GM12873 (cell line): ENCODE data around the gene INAVA.

Experiments
- CTCF ChIP-seq: IDR thresholded peaks from 2 replicates; pipeline ENCODE4 v1.5.1; 2012; ENCODE audit warnings: low read depth, mild to moderate bottlenecking, moderate library complexity, low read length, control low read depth; ENCODE audit not compliant: insufficient read depth; ENCODE audit errors: missing control alignments

The INAVA gene

GRCh38 chr1:200877839-200878551 lies 16.7 kb upstream of the INAVA start:
- TF ChIP-seq CTCF, result no peak

- TF ChIP-seq CTCF, result no peak
Measured at GRCh38 chr1:200880212-200880611, 14.5 kb upstream of the INAVA start.

- TF ChIP-seq CTCF, result no peak
Measured at GRCh38 chr1:200883118-200883517, 11.6 kb upstream of the INAVA start.

GRCh38 chr1:200885623-200886402 lies 8.9 kb upstream of the INAVA start:
- no peak for TF ChIP-seq CTCF

- TF ChIP-seq CTCF, result no peak
Measured at GRCh38 chr1:200886594-200886993, 8.1 kb upstream of the INAVA start.

- no peak for TF ChIP-seq CTCF
Measured at GRCh38 chr1:200887036-200887435, 7.7 kb upstream of the INAVA start.

- TF ChIP-seq CTCF, result no peak
Measured at GRCh38 chr1:200887772-200888348, 6.8 kb upstream of the INAVA start.
